Measurements from ENCODE around the gene ATP1B1.

ATP1B1 gene

GRCh38 chr1:169148472-169149252 is 42.2 kb downstream of the ATP1B1 start:
- Histone ChIP-seq H3K9ac (no peak overlapping the region), H3K9me3 (no peaks in the 10 kb centered on the region), H4K20me1 (no peaks in the 10 kb centered on the region), H3K4me2 (no peak overlapping the region), H3K36me3 (no peaks in the 10 kb centered on the region), H3K4me1 (no peaks in the 10 kb centered on the region), H3K27me3 (no peaks in the 10 kb centered on the region), H3K27ac (no peak overlapping the region), H3K4me3 (no peak overlapping the region)
- no peak for TF ChIP-seq Cebpa-rat (IDR thresholded peaks at IDR 0.05)

GRCh38 chr1:169149555-169150286 is 43.2 kb downstream of the ATP1B1 start:
- H3K9me3 ChIP-seq = no peaks in the 10 kb centered on the region
- H3K9ac ChIP-seq = no peak overlapping the region
- H3K27me3 ChIP-seq = no peaks in the 10 kb centered on the region
- no peaks in the 10 kb centered on the region for H4K20me1 ChIP-seq
- no peak for TF ChIP-seq Cebpa-rat (IDR thresholded peaks at IDR 0.05)
- no peaks in the 10 kb centered on the region for H3K4me1 ChIP-seq
- H3K4me2 ChIP-seq = no peak overlapping the region
- no peaks in the 10 kb centered on the region for H3K36me3 ChIP-seq
- no peak overlapping the region for H3K27ac ChIP-seq
- no peak overlapping the region for H3K4me3 ChIP-seq

DNA sequence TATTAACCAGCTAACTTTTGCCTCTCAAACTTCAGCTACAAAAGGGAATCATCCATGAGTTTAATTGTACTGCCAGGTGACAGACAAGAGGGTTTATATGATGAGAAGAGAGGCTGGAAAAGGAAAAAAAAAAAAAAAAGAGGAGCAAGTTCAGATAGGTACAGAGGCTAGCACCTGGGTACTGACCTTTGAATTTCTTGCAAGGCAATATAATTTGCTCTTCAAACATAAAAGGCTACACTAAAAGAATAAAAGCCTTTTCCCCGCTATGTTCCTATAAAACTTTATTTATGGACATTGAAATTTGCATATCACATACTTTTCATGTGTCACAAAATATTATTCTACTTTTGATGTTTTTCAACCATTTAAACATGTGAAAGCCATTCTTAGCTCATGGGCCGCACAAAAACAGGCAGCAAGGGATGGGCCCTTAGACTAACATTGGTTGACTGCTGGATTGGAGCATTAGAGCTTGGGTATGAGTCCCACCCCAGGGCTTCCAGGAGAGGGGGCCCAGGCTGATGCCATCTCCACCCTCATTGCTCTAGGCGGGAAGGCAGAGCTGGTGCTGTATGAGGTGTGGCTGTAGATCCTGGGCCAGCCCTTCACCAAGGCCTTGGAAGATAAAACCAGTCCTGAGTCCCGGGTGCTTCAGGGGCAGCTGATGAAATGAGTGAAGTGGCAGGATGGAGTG is 44.3 kb downstream of the ATP1B1 start:
- Histone ChIP-seq H4K20me1 (no peaks in the 10 kb centered on the region), H3K4me1 (no peaks in the 10 kb centered on the region), H3K27me3 (no peaks in the 10 kb centered on the region), H3K9ac (no peak overlapping the region), H3K36me3 (no peaks in the 10 kb centered on the region), H3K4me2 (no peak overlapping the region), H3K27ac (no peak overlapping the region), H3K4me3 (no peak overlapping the region), H3K9me3 (no peaks in the 10 kb centered on the region)
- no peak for TF ChIP-seq Cebpa-rat (IDR thresholded peaks at IDR 0.05)

GRCh38 chr1:169151338-169151837 is 44.9 kb downstream of the ATP1B1 start:
- no peak for TF ChIP-seq Cebpa-rat (IDR thresholded peaks at IDR 0.05)
- Histone ChIP-seq H3K27ac (no peak overlapping the region), H3K4me2 (no peak overlapping the region), H3K4me1 (no peaks in the 10 kb centered on the region), H3K9me3 (no peaks in the 10 kb centered on the region), H4K20me1 (no peaks in the 10 kb centered on the region), H3K4me3 (no peak overlapping the region), H3K27me3 (no peaks in the 10 kb centered on the region), H3K36me3 (no peaks in the 10 kb centered on the region), H3K9ac (no peak overlapping the region)

- Histone ChIP-seq H3K9me3 (no peaks in the 10 kb centered on the region), H4K20me1 (no peaks in the 10 kb centered on the region), H3K9ac (no peak overlapping the region), H3K4me2 (no peak overlapping the region), H3K27ac (no peak overlapping the region), H3K36me3 (no peaks in the 10 kb centered on the region), H3K27me3 (no peaks in the 10 kb centered on the region), H3K4me1 (no peaks in the 10 kb centered on the region), H3K4me3 (no peak overlapping the region)
- TF ChIP-seq Cebpa-rat (IDR thresholded peaks at IDR 0.05) = no peak
These were observed 49.2 kb downstream of the ATP1B1 start for GRCh38 chr1:169155675-169156074.

DNA sequence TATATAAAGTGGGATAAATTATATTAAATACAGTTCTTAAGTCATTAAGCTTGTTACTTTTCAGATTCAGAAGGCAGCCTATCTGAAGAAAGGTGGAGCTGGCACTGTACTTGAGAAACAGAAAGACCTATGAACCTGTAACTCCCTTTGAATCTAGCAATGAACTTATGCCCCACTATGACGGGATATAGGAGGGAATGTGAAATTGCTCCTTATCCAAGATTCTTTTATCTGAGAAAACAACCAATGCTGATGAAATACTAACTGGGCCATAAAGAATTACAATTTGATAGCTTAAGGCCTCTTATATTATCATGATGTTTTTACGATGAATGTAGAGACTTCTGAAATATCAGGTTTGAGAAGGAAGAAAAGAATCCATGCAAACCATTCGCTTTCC is 50.1 kb downstream of the ATP1B1 start:
- H3K4me1 ChIP-seq = no peaks in the 10 kb centered on the region
- H3K9me3 ChIP-seq = no peaks in the 10 kb centered on the region
- no peak overlapping the region for H3K9ac ChIP-seq
- no peak overlapping the region for H3K4me2 ChIP-seq
- no peaks in the 10 kb centered on the region for H3K36me3 ChIP-seq
- no peaks in the 10 kb centered on the region for H3K27me3 ChIP-seq
- no peak for TF ChIP-seq Cebpa-rat (IDR thresholded peaks at IDR 0.05)
- no peak overlapping the region for H3K4me3 ChIP-seq
- H3K27ac ChIP-seq = no peak overlapping the region
- H4K20me1 ChIP-seq = no peaks in the 10 kb centered on the region

DNA sequence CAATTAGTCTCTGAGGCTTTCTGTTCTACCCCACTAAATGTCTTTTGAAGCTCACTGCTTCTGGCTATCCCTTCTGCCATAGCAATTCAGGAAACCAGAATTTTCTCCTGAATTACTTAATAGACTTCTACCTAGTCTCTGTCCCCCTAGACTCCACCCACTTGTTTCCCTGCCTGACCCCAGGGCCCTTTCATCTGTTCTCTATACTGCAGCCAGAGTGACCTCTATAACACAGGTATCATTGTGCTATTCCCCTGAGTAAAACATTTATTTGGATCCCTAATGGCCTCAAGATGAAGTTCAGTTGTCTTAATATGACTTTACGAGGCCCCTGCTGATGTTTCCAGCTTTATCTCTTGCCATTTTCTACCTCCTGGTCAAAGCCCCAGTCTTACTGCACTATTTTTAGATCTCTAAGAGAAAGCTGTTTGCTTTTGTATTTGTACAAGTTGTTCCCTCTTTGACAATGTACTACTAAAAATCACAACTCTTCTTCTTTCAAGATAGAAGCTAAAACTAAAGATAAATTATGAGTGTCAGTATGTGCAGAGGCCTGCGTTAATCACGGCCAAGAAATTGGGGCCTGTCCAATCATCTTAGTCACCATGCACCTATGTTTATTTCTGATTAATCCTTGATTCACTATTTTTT is 54.5 kb downstream of the ATP1B1 start:
- Histone ChIP-seq H3K4me3 (no peak overlapping the region), H4K20me1 (no peaks in the 10 kb centered on the region), H3K4me2 (no peak overlapping the region), H3K27me3 (no peaks in the 10 kb centered on the region), H3K9ac (no peak overlapping the region), H3K27ac (no peak overlapping the region), H3K36me3 (no peaks in the 10 kb centered on the region), H3K4me1 (no peaks in the 10 kb centered on the region), H3K9me3 (no peaks in the 10 kb centered on the region)
- TF ChIP-seq Cebpa-rat (IDR thresholded peaks at IDR 0.05) = no peak

DNA sequence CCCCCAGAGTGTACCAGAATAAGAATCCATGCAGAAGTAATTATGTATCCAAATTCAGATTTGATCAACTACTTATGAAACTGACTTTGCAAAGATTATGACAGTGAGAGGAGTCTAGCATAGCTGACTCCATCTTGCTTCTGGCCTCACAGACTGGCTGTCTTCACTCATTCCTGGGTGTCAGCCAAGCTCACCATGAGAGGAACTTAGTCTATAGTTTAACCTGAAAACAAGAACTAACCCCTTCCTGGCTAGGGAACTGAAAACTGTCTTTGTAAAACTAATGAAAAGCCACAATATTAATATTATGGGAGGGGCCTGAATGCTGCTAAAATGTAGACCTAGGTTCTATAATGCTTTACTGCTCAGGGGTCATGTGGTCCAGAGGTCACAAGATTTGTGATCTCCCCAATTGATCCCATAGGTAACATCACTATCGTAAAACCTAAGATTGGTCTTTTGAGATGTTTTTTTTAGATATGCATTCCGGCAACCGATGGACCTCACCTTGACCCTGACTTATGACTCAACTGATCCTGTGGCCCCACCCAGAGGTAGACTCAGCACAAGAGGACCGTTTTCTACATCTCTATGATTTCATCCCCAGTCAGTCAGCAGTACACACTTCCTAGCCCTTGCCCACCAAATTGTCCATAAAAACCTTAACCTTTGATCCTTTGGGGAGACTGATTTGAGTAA is 55.2 kb downstream of the ATP1B1 start:
- H3K27me3 ChIP-seq = no peaks in the 10 kb centered on the region
- H3K36me3 ChIP-seq = no peaks in the 10 kb centered on the region
- H3K9me3 ChIP-seq = no peaks in the 10 kb centered on the region
- no peak overlapping the region for H3K4me3 ChIP-seq
- H3K4me2 ChIP-seq = no peak overlapping the region
- no peaks in the 10 kb centered on the region for H4K20me1 ChIP-seq
- H3K4me1 ChIP-seq = no peaks in the 10 kb centered on the region
- H3K9ac ChIP-seq = no peak overlapping the region
- H3K27ac ChIP-seq = no peak overlapping the region
- TF ChIP-seq Cebpa-rat (IDR thresholded peaks at IDR 0.05) = no peak

- H3K4me1 ChIP-seq = no peaks in the 10 kb centered on the region
- H3K4me2 ChIP-seq = no peak overlapping the region
- no peak for TF ChIP-seq Cebpa-rat (IDR thresholded peaks at IDR 0.05)
- H3K9ac ChIP-seq = no peak overlapping the region
- H3K36me3 ChIP-seq = no peaks in the 10 kb centered on the region
- no peak overlapping the region for H3K27ac ChIP-seq
- no peak overlapping the region for H3K4me3 ChIP-seq
- no peaks in the 10 kb centered on the region for H4K20me1 ChIP-seq
- H3K9me3 ChIP-seq = no peaks in the 10 kb centered on the region
- no peaks in the 10 kb centered on the region for H3K27me3 ChIP-seq
These were observed 56.6 kb downstream of the ATP1B1 start for GRCh38 chr1:169163059-169163458.

All from BLaER1 (cell line).